Breast epithelium (tissue), 4 donors: Measurements from ENCODE around the gene CHMP4A. TPM values are rescaled to one million over a fixed set of nuclear protein-coding genes. Genes with fewer than 3 reads are reported as not detected.

ENCODE experiments used
- DNase-seq, 2 donors: peaks; one replicate each; pipeline ENCODE4 v3.0.0-alpha.2; 2019; ENCODE audit warnings: low spot score in 2 of 2
- H3K27ac ChIP-seq, 2 donors: fragments of 200-600 bp; sonication (generic) in 1 of 2; one replicate each; pipeline ENCODE4 v1.5.1; 2016 to 2019; ENCODE audit warnings: mild to moderate bottlenecking in 1 of 2
- H3K27me3 ChIP-seq, 2 donors: fragments of 200-600 bp; sonication (generic) in 1 of 2; one replicate each; pipeline versions ENCODE4 v1.5.1 to v1.6.0; 2017 to 2019; ENCODE audit warnings: control low read depth in 1 of 2, mild to moderate bottlenecking in 1 of 2
- H3K36me3 ChIP-seq: fragments of 200-600 bp; one replicate; pipeline ENCODE4 v1.5.1; 2019
- H3K4me1 ChIP-seq, 2 donors: fragments of 200-600 bp; sonication (generic); one replicate each; pipeline ENCODE4 v1.5.1; 2016 to 2019; ENCODE audit warnings: control low read depth in 1 of 2
- H3K4me3 ChIP-seq, 3 donors: fragments of 200-600 bp; sonication (generic); 1 replicate in 2 of 3; 2 replicates in 1 of 3; pipeline ENCODE4 v1.5.1; 2016 to 2019; ENCODE audit warnings: mild to moderate bottlenecking in 3 of 3, moderate library complexity in 2 of 3
- H3K9me3 ChIP-seq, 2 donors: fragments of 200-600 bp; sonication (generic) in 1 of 2; one replicate each; pipeline ENCODE4 v1.5.1; 2016 to 2019; ENCODE audit warnings: control low read depth in 1 of 2
- POLR2A ChIP-seq: fragments of 450-650 bp; IDR thresholded peaks from one replicate; pipeline ENCODE4 v1.6.1; 2016; ENCODE audit warnings: antibody characterized with exemption, mild to moderate bottlenecking, moderate library complexity
- POLR2AphosphoS5 ChIP-seq, 3 donors: sonication (generic); formaldehyde crosslinking; IDR thresholded peaks; one replicate each; pipeline ENCODE4 v1.6.1; 2017; ENCODE audit warnings: antibody characterized with exemption in 3 of 3
- intact Hi-C: fragments of 100-400 bp; cut with DNase I; formaldehyde crosslinking; loops from one replicate; pipeline ENCODE4 v1.15.1; 2023; ENCODE audit warnings: low total_unique reads
- total RNA-seq, 3 donors: library from RNA; depleted of rRNA; stranded (reverse); fragments of >200 nt; gene quantifications; one replicate each; pipeline ENCODE4 v1.1.0, GENCODE V29; 2016
- TF ChIP-seq, protein P1 (sequence below), 3 donors: fragments of 450-650 bp; IDR thresholded peaks; one replicate each; pipeline ENCODE4 v1.5.1; 2016 to 2017; ENCODE audit warnings: antibody characterized with exemption in 3 of 3, mild to moderate bottlenecking in 3 of 3, moderate library complexity in 3 of 3

Gene CHMP4A
- total RNA-seq, 3 donors from 2014 or later: 66.5 to 88.8 (median 85.0) TPM

DNA sequence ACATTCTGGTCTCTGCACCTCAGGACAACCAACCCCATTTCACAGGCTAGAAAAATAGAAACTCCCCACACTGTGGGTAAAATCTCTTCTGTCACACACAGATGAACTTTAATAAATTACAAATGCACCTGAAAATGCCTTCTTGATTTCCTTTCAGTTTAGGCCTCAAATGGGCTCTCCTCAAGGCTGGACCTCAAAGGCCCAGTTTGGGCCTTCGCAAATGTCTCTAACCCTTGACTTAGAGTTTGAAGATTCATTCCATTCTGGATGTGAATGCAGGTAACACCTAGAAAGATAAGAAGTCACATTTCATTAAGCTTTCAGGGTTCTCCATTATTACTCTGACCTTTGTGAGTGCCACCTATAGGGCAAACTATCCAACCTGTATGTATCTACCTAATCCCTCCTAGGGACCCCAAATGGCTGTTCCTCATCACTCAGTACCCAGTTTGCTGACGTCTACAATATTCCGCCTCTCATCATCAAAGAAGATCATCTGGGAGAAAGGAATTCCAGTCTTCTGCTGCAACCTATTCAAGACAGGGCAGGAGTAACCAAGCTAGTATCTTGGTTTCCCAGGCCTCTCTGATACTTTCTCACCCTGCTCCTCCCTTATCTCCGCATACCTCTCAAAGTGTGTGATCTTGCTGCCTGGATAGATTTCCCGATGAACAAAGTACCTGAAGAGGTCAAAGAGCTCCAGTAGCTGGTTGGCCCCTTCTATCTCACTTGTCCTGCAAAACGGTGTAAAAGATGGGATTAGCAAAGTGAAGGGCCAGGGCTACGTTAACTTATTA lies 776 bp upstream of the CHMP4A start:
- Histone ChIP-seq H3K9me3 (no peaks in the 10 kb centered on the region), H3K27me3 (no peaks in the 10 kb centered on the region), H3K27ac (peak overlapping the region; percentile 97 to 99), H3K4me3 (peak overlapping the region; percentile 75 to 90 (median 76)), H3K36me3 (no peaks in the 10 kb centered on the region), H3K4me1 (peaks cover 0 to 10% of the 10 kb centered on the region in 2 donors)
- no peak for DNase-seq
- TF ChIP-seq POLR2AphosphoS5 (IDR thresholded peaks at IDR 0.05) (no peak), POLR2A (no peak)
- TF ChIP-seq, protein P1, sequence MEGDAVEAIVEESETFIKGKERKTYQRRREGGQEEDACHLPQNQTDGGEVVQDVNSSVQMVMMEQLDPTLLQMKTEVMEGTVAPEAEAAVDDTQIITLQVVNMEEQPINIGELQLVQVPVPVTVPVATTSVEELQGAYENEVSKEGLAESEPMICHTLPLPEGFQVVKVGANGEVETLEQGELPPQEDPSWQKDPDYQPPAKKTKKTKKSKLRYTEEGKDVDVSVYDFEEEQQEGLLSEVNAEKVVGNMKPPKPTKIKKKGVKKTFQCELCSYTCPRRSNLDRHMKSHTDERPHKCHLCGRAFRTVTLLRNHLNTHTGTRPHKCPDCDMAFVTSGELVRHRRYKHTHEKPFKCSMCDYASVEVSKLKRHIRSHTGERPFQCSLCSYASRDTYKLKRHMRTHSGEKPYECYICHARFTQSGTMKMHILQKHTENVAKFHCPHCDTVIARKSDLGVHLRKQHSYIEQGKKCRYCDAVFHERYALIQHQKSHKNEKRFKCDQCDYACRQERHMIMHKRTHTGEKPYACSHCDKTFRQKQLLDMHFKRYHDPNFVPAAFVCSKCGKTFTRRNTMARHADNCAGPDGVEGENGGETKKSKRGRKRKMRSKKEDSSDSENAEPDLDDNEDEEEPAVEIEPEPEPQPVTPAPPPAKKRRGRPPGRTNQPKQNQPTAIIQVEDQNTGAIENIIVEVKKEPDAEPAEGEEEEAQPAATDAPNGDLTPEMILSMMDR (IDR thresholded peaks at IDR 0.05): no peak
- intact Hi-C loops: no loop called here

DNA sequence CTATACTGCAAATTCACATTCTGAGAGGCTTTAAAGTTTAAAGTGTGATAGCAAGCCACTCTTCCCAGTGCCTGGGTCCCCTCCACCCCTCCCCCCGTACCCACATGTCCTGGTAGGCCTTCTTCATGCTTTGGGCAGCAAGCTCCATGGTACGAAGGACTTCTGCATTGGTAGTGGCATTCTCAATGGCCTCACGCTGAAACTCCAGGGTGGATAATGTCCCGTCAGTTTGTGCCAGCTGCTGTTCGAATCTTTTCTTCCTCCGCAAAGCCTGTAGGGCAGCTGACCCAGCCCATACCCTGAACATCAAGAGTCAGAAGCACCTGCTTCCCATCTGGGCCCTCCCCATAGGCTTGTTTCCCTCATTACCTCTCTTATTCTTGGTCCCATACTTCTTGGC lies 2.0 kb downstream of the CHMP4A start:
- Histone ChIP-seq H3K36me3 (no peaks in the 10 kb centered on the region), H3K9me3 (no peaks in the 10 kb centered on the region), H3K4me3 (no peak overlapping the region), H3K27ac (no peak overlapping the region), H3K4me1 (peaks cover 0 to 10% of the 10 kb centered on the region in 2 donors), H3K27me3 (no peaks in the 10 kb centered on the region)
- intact Hi-C loops: no loop called here
- no peak for TF ChIP-seq POLR2A
- TF ChIP-seq, protein P1 (IDR thresholded peaks at IDR 0.05): no peak
- no peak for TF ChIP-seq POLR2AphosphoS5 (IDR thresholded peaks at IDR 0.05)
- no peak for DNase-seq

DNA sequence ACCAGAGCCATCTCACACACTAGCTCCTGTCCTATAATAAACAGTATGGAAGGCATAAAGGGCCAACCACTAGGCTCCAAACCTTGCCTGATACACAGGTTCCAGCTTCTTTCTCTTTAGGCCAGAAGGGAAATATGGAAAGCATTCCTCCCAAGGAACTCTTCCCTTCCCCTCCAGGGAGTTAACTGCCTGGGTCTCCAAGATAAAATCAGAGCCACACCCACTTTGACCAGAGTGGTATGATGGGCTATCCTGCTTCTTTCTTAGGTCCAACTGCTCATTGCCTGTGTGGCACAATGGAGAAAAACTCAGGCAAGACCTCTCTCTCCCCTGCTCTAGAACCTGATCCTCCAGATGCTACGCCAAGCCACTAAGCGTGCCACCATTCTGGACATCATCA lies 5.7 kb downstream of the CHMP4A start:
- H3K4me3 ChIP-seq: no peak overlapping the region
- no peaks in the 10 kb centered on the region for H3K4me1 ChIP-seq
- no peaks in the 10 kb centered on the region for H3K36me3 ChIP-seq
- no peak for DNase-seq
- H3K27ac ChIP-seq: no peak overlapping the region
- intact Hi-C loops: no loop called here
- no peaks in the 10 kb centered on the region for H3K9me3 ChIP-seq
- no peak for TF ChIP-seq POLR2A
- no peaks in the 10 kb centered on the region for H3K27me3 ChIP-seq

DNA sequence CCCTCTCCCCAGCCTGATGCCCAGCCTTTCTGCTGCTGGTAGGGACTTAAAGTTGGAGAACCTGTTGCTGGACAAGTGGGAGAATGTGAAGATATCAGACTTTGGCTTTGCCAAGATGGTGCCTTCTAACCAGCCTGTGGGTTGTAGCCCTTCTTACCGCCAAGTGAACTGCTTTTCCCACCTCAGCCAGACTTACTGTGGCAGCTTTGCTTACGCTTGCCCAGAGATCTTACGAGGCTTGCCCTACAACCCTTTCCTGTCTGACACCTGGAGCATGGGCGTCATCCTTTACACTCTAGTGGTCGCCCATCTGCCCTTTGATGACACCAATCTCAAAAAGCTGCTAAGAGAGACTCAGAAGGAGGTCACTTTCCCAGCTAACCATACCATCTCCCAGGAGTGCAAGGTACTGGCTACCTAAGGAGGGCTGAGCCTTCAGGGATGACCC lies 6.2 kb downstream of the CHMP4A start:
- intact Hi-C loops: no loop called here

DNA sequence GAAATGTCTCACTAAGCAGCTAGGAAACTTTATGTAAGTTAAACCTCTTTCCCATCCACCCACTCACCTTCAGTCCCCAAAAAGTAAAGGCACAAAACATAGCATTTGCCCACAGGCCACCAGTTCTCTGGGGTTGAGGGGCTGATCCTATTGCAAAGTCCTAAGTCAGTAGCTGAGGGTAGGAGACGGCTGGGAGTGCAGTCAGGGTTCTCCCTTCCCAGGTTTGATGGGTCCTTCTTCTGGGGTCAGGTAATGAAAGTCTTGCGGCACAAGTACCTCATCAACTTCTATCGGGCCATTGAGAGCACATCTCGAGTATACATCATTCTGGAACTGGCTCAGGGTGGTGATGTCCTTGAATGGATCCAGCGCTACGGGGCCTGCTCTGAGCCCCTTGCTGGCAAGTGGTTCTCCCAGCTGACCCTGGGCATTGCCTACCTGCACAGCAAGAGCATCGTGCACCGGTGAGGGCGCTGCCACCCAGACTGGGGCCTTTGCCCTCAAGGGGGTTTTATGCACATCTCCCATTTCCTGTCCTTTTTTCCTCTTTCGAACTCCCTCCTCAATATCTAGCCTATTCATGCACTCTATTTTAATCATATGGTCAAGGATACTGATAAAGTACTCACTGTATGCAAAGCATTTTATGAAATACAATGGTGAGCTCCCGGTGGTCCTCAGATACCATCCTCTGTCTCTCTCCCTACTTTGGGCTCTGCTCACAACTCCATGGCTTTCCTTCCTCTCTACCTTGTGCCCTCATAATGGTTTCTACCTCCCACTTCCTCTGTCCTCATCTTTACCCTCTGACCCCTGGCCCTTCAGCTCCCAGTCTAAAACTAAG lies 6.8 kb downstream of the CHMP4A start:
- Histone ChIP-seq H3K27me3 (no peaks in the 10 kb centered on the region), H3K36me3 (no peaks in the 10 kb centered on the region), H3K27ac (no peak overlapping the region), H3K9me3 (no peaks in the 10 kb centered on the region), H3K4me1 (no peaks in the 10 kb centered on the region), H3K4me3 (no peak overlapping the region)
- TF ChIP-seq POLR2AphosphoS5 (IDR thresholded peaks at IDR 0.05): no peak
- no peak for TF ChIP-seq POLR2A
- TF ChIP-seq, protein P1 (IDR thresholded peaks at IDR 0.05): no peak
- intact Hi-C loops: no loop called here
- DNase-seq: no peak

More for the DNA sequence above, 6.2 kb downstream of the CHMP4A start:
- H3K27me3 ChIP-seq: no peaks in the 10 kb centered on the region
- no peak for DNase-seq
- no peaks in the 10 kb centered on the region for H3K9me3 ChIP-seq
- no peak overlapping the region for H3K4me3 ChIP-seq
- H3K36me3 ChIP-seq: no peaks in the 10 kb centered on the region
- H3K27ac ChIP-seq: no peak overlapping the region
- H3K4me1 ChIP-seq: no peaks in the 10 kb centered on the region
- TF ChIP-seq, protein P1 (IDR thresholded peaks at IDR 0.05): no peak
- TF ChIP-seq POLR2AphosphoS5 (IDR thresholded peaks at IDR 0.05) (no peak), POLR2A (no peak)
